H1 (cell line): ENCODE results near the gene RWDD4. TPM values are rescaled to one million over a fixed set of nuclear protein-coding genes. Genes with fewer than 3 reads are reported as not detected.

Experiments
- CTCF ChIA-PET: fragments of 300-600 bp; sonication (Branson Sonifier 250); formaldehyde crosslinking; loops from one replicate; lab custom pipeline; 2021; ENCODE audit not compliant: partially characterized antibody; lab: Charles Lee
- POLR2A ChIA-PET: fragments of 300-600 bp; sonication (Branson Sonifier 250); formaldehyde crosslinking; loops from one replicate; lab custom pipeline; 2021; ENCODE audit warnings: inconsistent platforms; ENCODE audit not compliant: partially characterized antibody; lab: Charles Lee
- DNase-seq, 2 experiments: peaks; one replicate each; pipeline versions ENCODE4 v3.0.0 to v3.0.0-alpha.2; 2010 to 2022; ENCODE audit warnings: low spot score in 2 of 2, low read depth in 1 of 2, mixed read lengths in 1 of 2
- FAIRE-seq: peaks from 2 replicates; lab custom pipeline; 2011; peaks lifted over from hg19 to GRCh38; lab: Jason Lieb, UNC
- H2AFZ ChIP-seq: 2 replicates; pipeline ENCODE4 v1.8.1; 2012; ENCODE audit warnings: low read length, inconsistent platforms
- H2AK5ac ChIP-seq: 2 replicates; pipeline ENCODE4 v1.6.1; 2013; ENCODE audit warnings: low read depth, low read length
- H2BK120ac ChIP-seq: replicated peaks from 2 replicates; pipeline ENCODE3; 2013; ENCODE audit warnings: low read depth, low read length, inconsistent platforms
- H2BK12ac ChIP-seq: 2 replicates; pipeline ENCODE4 v1.6.1; 2013; ENCODE audit warnings: low read depth, low read length
- H2BK15ac ChIP-seq: 2 replicates; pipeline ENCODE4 v1.6.1; 2013; ENCODE audit warnings: low read length
- H2BK20ac ChIP-seq: 2 replicates; pipeline ENCODE4 v1.6.1; 2013; ENCODE audit warnings: low read length
- H2BK5ac ChIP-seq: 2 replicates; pipeline ENCODE4 v1.6.1; 2013; ENCODE audit warnings: low read depth, low read length
- H3K14ac ChIP-seq: 2 replicates; pipeline ENCODE4 v1.6.1; 2013; ENCODE audit warnings: inconsistent platforms; ENCODE audit not compliant: insufficient read length
- H3K18ac ChIP-seq: 2 replicates; pipeline ENCODE4 v1.6.1; 2013; ENCODE audit warnings: low read length; ENCODE audit errors: extremely low read depth
- H3K23ac ChIP-seq: 2 replicates; pipeline ENCODE4 v1.6.1; 2013; ENCODE audit warnings: inconsistent platforms; ENCODE audit not compliant: insufficient read length
- H3K23me2 ChIP-seq: 2 replicates; pipeline ENCODE4 v1.6.1; 2013; ENCODE audit warnings: low read depth, low read length
- H3K27ac ChIP-seq: 2 replicates; pipeline ENCODE4 v1.6.1; 2011; ENCODE audit warnings: low read depth, low read length, inconsistent platforms
- H3K27me3 ChIP-seq, 4 experiments: replicated peaks in 1 of 4; 1 replicate in 1 of 4; 2 replicates in 3 of 4; pipeline versions ENCODE4 v1.6.1 to v1.8.1; 2011 to 2013; ENCODE audit warnings: low read length in 3 of 4, mild to moderate bottlenecking in 3 of 4, inconsistent platforms in 2 of 4, mixed read lengths in 2 of 4, moderate library complexity in 1 of 4; ENCODE audit not compliant: control insufficient read depth in 3 of 4, insufficient read depth in 3 of 4; ENCODE audit errors: extremely low read depth in 1 of 4
- H3K36me3 ChIP-seq, 4 experiments: 2 replicates each; pipeline versions ENCODE4 v1.6.1 to v1.8.1; 2011 to 2013; ENCODE audit warnings: mild to moderate bottlenecking in 4 of 4, low read length in 3 of 4, moderate library complexity in 2 of 4, control low read depth in 1 of 4, inconsistent platforms in 1 of 4; ENCODE audit not compliant: insufficient read depth in 4 of 4, control insufficient read depth in 2 of 4
- H3K4ac ChIP-seq: replicated peaks from 2 replicates; pipeline ENCODE3; 2013; ENCODE audit warnings: low read length, low read depth, mixed read lengths, inconsistent platforms; ENCODE audit not compliant: insufficient read length
- H3K4me1 ChIP-seq, 4 experiments: replicated peaks in 1 of 4; 1 replicate in 1 of 4; 2 replicates in 3 of 4; pipeline versions ENCODE4 v1.6.1 to v1.8.1; 2011 to 2013; ENCODE audit warnings: low read length in 3 of 4, inconsistent platforms in 2 of 4, mixed read lengths in 1 of 4; ENCODE audit not compliant: insufficient read depth in 4 of 4, control insufficient read depth in 3 of 4
- H3K4me2 ChIP-seq, 2 experiments: 2 replicates each; pipeline versions ENCODE4 v1.6.1 to v1.8.1; 2011 to 2013; ENCODE audit warnings: low read depth in 2 of 2, low read length in 2 of 2, control low read depth in 1 of 2, inconsistent platforms in 1 of 2, mild to moderate bottlenecking in 1 of 2; ENCODE audit not compliant: insufficient read depth in 1 of 2
- H3K4me3 ChIP-seq, 4 experiments: fragments of 200-600, 300-600 bp in 1 of 4; sonication (generic), shearing (Covaris generic), sonication (Bioruptor Twin) in 1 of 4; 2 replicates each; pipeline versions ENCODE4 v1.5.1 to v1.8.1; 2011 to 2016; ENCODE audit warnings: low read length in 4 of 4, low read depth in 3 of 4, control low read depth in 2 of 4, inconsistent platforms in 2 of 4, mild to moderate bottlenecking in 2 of 4, mixed read lengths in 1 of 4, moderate library complexity in 1 of 4; ENCODE audit not compliant: insufficient read depth in 2 of 4; ENCODE audit errors: extremely low read depth in 1 of 4
- H3K56ac ChIP-seq: replicated peaks from 2 replicates; pipeline ENCODE3; 2013; ENCODE audit warnings: low read depth, mild to moderate bottlenecking, mixed read lengths, low read length, inconsistent platforms; ENCODE audit not compliant: insufficient read length
- H3K79me1 ChIP-seq: 2 replicates; pipeline ENCODE4 v1.6.1; 2013; ENCODE audit warnings: low read depth, low read length, control low read depth
- H3K79me2 ChIP-seq, 2 experiments: 2 replicates each; pipeline versions ENCODE4 v1.6.1 to v1.8.1; 2012 to 2013; ENCODE audit warnings: low read length in 2 of 2, mild to moderate bottlenecking in 2 of 2, inconsistent platforms in 1 of 2; ENCODE audit not compliant: insufficient read depth in 2 of 2, control insufficient read depth in 1 of 2
- H3K9ac ChIP-seq, 4 experiments: replicated peaks in 1 of 4; 1 replicate in 1 of 4; 2 replicates in 3 of 4; pipeline versions ENCODE4 v1.6.1 to v1.8.1; 2011 to 2013; ENCODE audit warnings: low read depth in 3 of 4, low read length in 3 of 4, control low read depth in 2 of 4, mild to moderate bottlenecking in 2 of 4, moderate library complexity in 2 of 4, inconsistent platforms in 1 of 4; ENCODE audit errors: extremely low read depth in 1 of 4
- H3K9me3 ChIP-seq, 2 experiments: 2 replicates each; pipeline versions ENCODE4 v1.6.1 to v1.8.1; 2012 to 2013; ENCODE audit warnings: mild to moderate bottlenecking in 2 of 2, moderate library complexity in 2 of 2, control low read depth in 1 of 2, inconsistent platforms in 1 of 2, low read depth in 1 of 2, low read length in 1 of 2, mixed read lengths in 1 of 2; ENCODE audit not compliant: insufficient read depth in 2 of 2
- H4K20me1 ChIP-seq, 2 experiments: replicated peaks in 1 of 2; 2 replicates each; pipeline versions ENCODE3 to v1.8.1; 2011 to 2013; ENCODE audit warnings: inconsistent platforms in 2 of 2, low read length in 2 of 2, mild to moderate bottlenecking in 1 of 2; ENCODE audit not compliant: insufficient read depth in 2 of 2, control insufficient read depth in 1 of 2
- H4K5ac ChIP-seq: 2 replicates; pipeline ENCODE4 v1.6.1; 2013; ENCODE audit warnings: low read length, low read depth, mixed read lengths, inconsistent platforms; ENCODE audit not compliant: insufficient read length
- H4K8ac ChIP-seq: 2 replicates; pipeline ENCODE4 v1.8.0; 2013; ENCODE audit warnings: mild to moderate bottlenecking, moderate library complexity, low read length, inconsistent platforms; ENCODE audit not compliant: insufficient read depth; ENCODE audit errors: extremely low read depth
- H4K91ac ChIP-seq: replicated peaks from 2 replicates; pipeline ENCODE3; 2013; ENCODE audit warnings: low read length, mixed read lengths, inconsistent platforms; ENCODE audit not compliant: insufficient read length
- BRCA1 ChIP-seq: IDR thresholded peaks from 2 replicates; pipeline ENCODE4 v1.6.1; 2012; ENCODE audit warnings: low read depth, low read length, improper control_type of control experiment
- polyA plus RNA-seq, 7 experiments: library from polyadenylated mRNA; depleted of rRNA in 3 of 7; stranded (reverse) in 5 of 7; unstranded in 2 of 7; fragments of >200 nt in 5 of 7; fragments of 200-250 nt in 2 of 7; gene quantifications; 1 replicate in 5 of 7; 2 replicates in 1 of 7; 4 replicates in 1 of 7; pipeline versions ENCODE4 v1.2.1 to v1.2.3, GENCODE V29; 2011 to 2013; ENCODE audit warnings: missing spikeins in 2 of 7, mixed read lengths in 2 of 7
- total RNA-seq: library from RNA; stranded (reverse); fragmentation: NEBNext Ultra II Directional; extraction: Animal tissue kit (Norgen Biotek cat#: 25700); gene quantifications from 2 replicates; pipeline ENCODE4 v1.2.1, GENCODE V29; 2021

RWDD4 gene
- total and polyA plus RNA-seq, 2 of the 8 experiments (the other 6 are each of a cell fraction or from before 2014, with no cell fraction given) = 5.4 to 18.9 TPM

- no peak overlapping the region for H2BK20ac ChIP-seq
- no peak overlapping the region for H3K4ac ChIP-seq
- no peaks in the 10 kb centered on the region; the same call in 1 of the 2 replicates for H3K79me1 ChIP-seq
- no peaks in the 10 kb centered on the region for H3K27me3 ChIP-seq
- H3K56ac ChIP-seq = no peak overlapping the region
- no peak overlapping the region for H4K91ac ChIP-seq
- ChIA-PET POLR2A (interaction anchor here (1.3 kb wide), 1 partner anchor 13 kb away, joined by 3 read pairs; no protein-coding TSS in a partner anchor), CTCF (interaction anchor here (0.6 to 1.0 kb wide), 2 partner anchors 13 to 35 kb away, joined by 3 to 4 read pairs; no protein-coding TSS in a partner anchor)
- no peak for DNase-seq
- no peak overlapping the region for H2AFZ ChIP-seq
- H2BK15ac ChIP-seq = no peak overlapping the region
- no peaks in the 10 kb centered on the region for H3K79me2 ChIP-seq
- H3K4me2 ChIP-seq = no peak overlapping the region
- H2BK5ac ChIP-seq = no peak overlapping the region
- no peak overlapping the region for H3K18ac ChIP-seq
- H3K36me3 ChIP-seq = peaks cover 2 to 80% (median 26%) of the 10 kb centered on the region in 4 experiments; a peak in 6 of 8 replicates
- H3K9ac ChIP-seq = no peak overlapping the region
- H3K23ac ChIP-seq = no peak overlapping the region
- no peaks in the 10 kb centered on the region for H3K23me2 ChIP-seq
- no peaks in the 10 kb centered on the region for H3K9me3 ChIP-seq
- no peak overlapping the region for H2BK12ac ChIP-seq
- no peak overlapping the region for H4K5ac ChIP-seq
- H3K14ac ChIP-seq = no peak overlapping the region
- H3K27ac ChIP-seq = no peak overlapping the region
- no peak overlapping the region for H2BK120ac ChIP-seq
- no peak overlapping the region for H3K4me3 ChIP-seq
- H4K8ac ChIP-seq = no peak overlapping the region
- no peak for TF ChIP-seq BRCA1
- TF ChIP-seq, all 59 proteins: peak for 0
- Histone ChIP-seq H3K4me1 (no peaks in the 10 kb centered on the region), H2AK5ac (no peak overlapping the region), H4K20me1 (peaks cover 0 to 2% of the 10 kb centered on the region in 2 experiments)
- no peak for FAIRE-seq
Observed at GRCh38 chr4:183698909-183699308, 39.9 kb upstream of the RWDD4 start.
